Suprapubic skin (tissue), 4 donors: ENCODE data around the gene PFKM.

Experiments
- CTCF ChIP-seq, 2 donors: fragments of 200-600 bp in 1 of 2; fragments of 450-650 bp in 1 of 2; sonication (generic) in 1 of 2; IDR thresholded peaks; one replicate each; pipeline ENCODE4 v1.5.1; 2016 to 2019; ENCODE audit warnings: antibody characterized with exemption in 2 of 2, mild to moderate bottlenecking in 1 of 2, moderate library complexity in 1 of 2
- EP300 ChIP-seq: sonication (generic); formaldehyde crosslinking; IDR thresholded peaks from one replicate; pipeline ENCODE4 v1.6.1; 2017; ENCODE audit warnings: antibody characterized with exemption
- POLR2A ChIP-seq, 2 donors: fragments of 450-650 bp; IDR thresholded peaks; one replicate each; pipeline ENCODE4 v1.6.1; 2017; ENCODE audit warnings: antibody characterized with exemption in 2 of 2, mild to moderate bottlenecking in 2 of 2, moderate library complexity in 2 of 2
- POLR2AphosphoS5 ChIP-seq, 3 donors: sonication (generic); formaldehyde crosslinking; IDR thresholded peaks; one replicate each; pipeline ENCODE4 v1.6.1; 2017; ENCODE audit warnings: antibody characterized with exemption in 3 of 3

- no peak for TF ChIP-seq CTCF (IDR thresholded peaks at IDR 0.05)
- no peak for TF ChIP-seq POLR2A (IDR thresholded peaks at IDR 0.05)
- TF ChIP-seq POLR2AphosphoS5 (IDR thresholded peaks at IDR 0.05): no peak
- no peak for TF ChIP-seq EP300
Observed at GRCh38 chr12:48119078-48119833, at the start of gene PFKM.
